Measurements from ENCODE around the gene PPL. TPM values are rescaled to one million over a fixed set of nuclear protein-coding genes. Genes with fewer than 3 reads are reported as not detected.
A peak's percentile ranks its signal among the peaks of the same experiment; 100 is the strongest.

Gene PPL
- total RNA-seq, 4 donors from 2014 or later, result 12.8 to 23.1 (median 18.3) TPM

- TF ChIP-seq CTCF (IDR thresholded peaks at IDR 0.05 in 4 of 5, conservative IDR thresholded peaks at IDR 0.05 in 1 of 5) (no peak), POLR2A (IDR thresholded peaks at IDR 0.05) (no peak)
- H3K36me3 ChIP-seq, result peaks cover 0 to 17% of the 10 kb centered on the region in 2 donors
- H3K27ac ChIP-seq, result no peak overlapping the region
- H3K9me3 ChIP-seq, result no peaks in the 10 kb centered on the region
- DNase-seq, result no peak
- H3K27me3 ChIP-seq, result no peaks in the 10 kb centered on the region
- no peak for ATAC-seq
- in situ Hi-C loops (cut with MboI; ENCODE audit: low sequenced_read_pairs in 4 of 4) (no loop called here), intact Hi-C loops (cut with DNase I; ENCODE audit: low total_unique reads) (no loop called here)
- H3K4me3 ChIP-seq, result no peak overlapping the region
- peaks cover 25 to 37% of the 10 kb centered on the region in 2 donors for H3K4me1 ChIP-seq
Observed at GRCh38 chr16:4866586-4866985, 70.4 kb downstream of the PPL start.

GRCh38 chr16:4865231-4865860 is 71.6 kb downstream of the PPL start:
- intact Hi-C loops (cut with DNase I; ENCODE audit: low total_unique reads) (no loop called here), in situ Hi-C loops (cut with MboI; ENCODE audit: low sequenced_read_pairs in 4 of 4) (no loop called here)
- peaks cover 25 to 34% of the 10 kb centered on the region in 2 donors for H3K4me1 ChIP-seq
- H3K36me3 ChIP-seq, result peaks cover 0 to 25% of the 10 kb centered on the region in 2 donors
- TF ChIP-seq CTCF (IDR thresholded peaks at IDR 0.05 in 4 of 5, conservative IDR thresholded peaks at IDR 0.05 in 1 of 5), result no peak
- no peak for TF ChIP-seq POLR2A (IDR thresholded peaks at IDR 0.05)
- ATAC-seq (no peak), DNase-seq (no peak)
- no peak overlapping the region for H3K27ac ChIP-seq
- no peaks in the 10 kb centered on the region for H3K27me3 ChIP-seq
- H3K9me3 ChIP-seq, result no peaks in the 10 kb centered on the region
- no peak overlapping the region for H3K4me3 ChIP-seq

GRCh38 chr16:4864728-4865127 is 72.2 kb downstream of the PPL start:
- H3K27ac ChIP-seq, result no peak overlapping the region
- H3K9me3 ChIP-seq, result no peaks in the 10 kb centered on the region
- intact Hi-C loops (cut with DNase I; ENCODE audit: low total_unique reads) (no loop called here), in situ Hi-C loops (cut with MboI; ENCODE audit: low sequenced_read_pairs in 4 of 4) (no loop called here)
- ATAC-seq (no peak), DNase-seq (no peak)
- H3K36me3 ChIP-seq, result peaks cover 0 to 31% of the 10 kb centered on the region in 2 donors
- H3K4me1 ChIP-seq, result peaks cover 25 to 33% of the 10 kb centered on the region in 2 donors
- H3K4me3 ChIP-seq, result no peak overlapping the region
- no peak for TF ChIP-seq POLR2A (IDR thresholded peaks at IDR 0.05)
- TF ChIP-seq CTCF (IDR thresholded peaks at IDR 0.05 in 4 of 5, conservative IDR thresholded peaks at IDR 0.05 in 1 of 5), result no peak
- no peaks in the 10 kb centered on the region for H3K27me3 ChIP-seq

GRCh38 chr16:4862639-4863038 is 74.3 kb downstream of the PPL start:
- Histone ChIP-seq H3K4me3 (no peak overlapping the region), H3K36me3 (peaks cover 0 to 47% of the 10 kb centered on the region in 2 donors), H3K4me1 (peaks cover 25 to 29% of the 10 kb centered on the region in 2 donors), H3K27me3 (no peaks in the 10 kb centered on the region), H3K9me3 (no peaks in the 10 kb centered on the region), H3K27ac (peak overlapping the region; percentile 32 to 70 (median 59))
- no peak for TF ChIP-seq CTCF (IDR thresholded peaks at IDR 0.05 in 4 of 5, conservative IDR thresholded peaks at IDR 0.05 in 1 of 5)
- no peak for TF ChIP-seq POLR2A (IDR thresholded peaks at IDR 0.05)
- DNase-seq (peak; percentile 61 to 77), ATAC-seq (peak; percentile 95 to 97)
- in situ Hi-C loops (cut with MboI; ENCODE audit: low sequenced_read_pairs in 4 of 4) (no loop called here), intact Hi-C loops (cut with DNase I; ENCODE audit: low total_unique reads) (no loop called here)

Data from gastrocnemius medialis (tissue), 4 donors.